GM19351 (cell line): Measurements from ENCODE around the gene OR2A12.
"Not testable (repeated sequence)": the region's sequence is repeated elsewhere in the genome, so short reads cannot be mapped to it uniquely, and the experiment has no call there.

ENCODE experiments used
- ATAC-seq: cut with Tn5 transposase; IDR thresholded peaks from one replicate; pipeline ENCODE4 v1.9.1; 2021; ENCODE audit warnings: mild to moderate bottlenecking, moderate library complexity; ENCODE audit not compliant: unreplicated experiment

The OR2A12 gene, protein sequence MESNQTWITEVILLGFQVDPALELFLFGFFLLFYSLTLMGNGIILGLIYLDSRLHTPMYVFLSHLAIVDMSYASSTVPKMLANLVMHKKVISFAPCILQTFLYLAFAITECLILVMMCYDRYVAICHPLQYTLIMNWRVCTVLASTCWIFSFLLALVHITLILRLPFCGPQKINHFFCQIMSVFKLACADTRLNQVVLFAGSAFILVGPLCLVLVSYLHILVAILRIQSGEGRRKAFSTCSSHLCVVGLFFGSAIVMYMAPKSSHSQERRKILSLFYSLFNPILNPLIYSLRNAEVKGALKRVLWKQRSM

DNA sequence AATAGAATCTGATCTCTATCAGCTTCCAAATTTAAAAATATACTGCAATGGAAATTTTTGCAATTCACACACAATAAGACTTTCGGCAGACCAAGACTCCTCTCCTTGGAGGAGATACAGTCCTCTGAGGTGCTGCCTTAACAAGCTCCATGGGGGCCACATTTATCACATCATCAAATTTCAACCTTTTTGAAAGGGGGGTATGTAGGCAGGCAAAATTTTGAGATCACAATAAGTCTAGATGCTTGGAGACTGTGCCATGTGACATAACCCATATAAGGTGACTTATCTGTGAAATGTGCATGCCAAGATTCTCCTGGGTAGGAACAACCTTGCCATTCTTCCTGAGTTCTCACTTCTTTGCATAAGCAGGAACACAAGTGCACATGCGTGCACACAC is at the start of gene OR2A12:
OR2A12 (plus strand) TSS at position 301 of the 400 bp plus-strand sequence. CDS start 8,830 bp downstream, outside the sequence.
- no peak for ATAC-seq

DNA sequence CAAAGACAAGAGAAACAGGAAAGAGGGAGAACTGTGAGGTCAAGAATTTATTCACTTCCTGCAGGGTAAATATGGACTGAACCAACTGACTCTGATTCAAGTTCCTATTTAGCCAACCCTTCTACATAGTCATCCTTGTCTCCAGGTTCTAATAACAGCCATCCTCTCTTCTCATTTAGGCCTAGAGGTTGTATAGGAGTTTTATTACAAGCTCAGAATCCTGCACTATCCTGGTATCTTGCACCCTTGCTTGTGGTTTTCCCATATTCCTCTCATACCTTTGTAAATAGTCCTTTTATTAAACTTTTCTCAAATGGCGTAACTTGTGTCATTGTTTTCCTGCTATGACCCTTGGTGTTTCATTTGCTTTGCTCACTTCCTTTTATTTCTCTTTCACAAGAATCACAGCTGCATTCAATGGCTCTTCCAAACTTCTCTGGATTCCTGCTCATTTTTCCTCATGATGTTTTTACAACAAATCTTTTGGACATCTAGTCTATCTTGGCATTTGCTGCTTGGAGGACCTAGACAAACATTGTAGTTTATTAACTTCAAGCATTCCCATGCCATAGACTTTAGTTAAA is 49.7 kb upstream of the OR2A12 start:
- ATAC-seq, result no peak

DNA sequence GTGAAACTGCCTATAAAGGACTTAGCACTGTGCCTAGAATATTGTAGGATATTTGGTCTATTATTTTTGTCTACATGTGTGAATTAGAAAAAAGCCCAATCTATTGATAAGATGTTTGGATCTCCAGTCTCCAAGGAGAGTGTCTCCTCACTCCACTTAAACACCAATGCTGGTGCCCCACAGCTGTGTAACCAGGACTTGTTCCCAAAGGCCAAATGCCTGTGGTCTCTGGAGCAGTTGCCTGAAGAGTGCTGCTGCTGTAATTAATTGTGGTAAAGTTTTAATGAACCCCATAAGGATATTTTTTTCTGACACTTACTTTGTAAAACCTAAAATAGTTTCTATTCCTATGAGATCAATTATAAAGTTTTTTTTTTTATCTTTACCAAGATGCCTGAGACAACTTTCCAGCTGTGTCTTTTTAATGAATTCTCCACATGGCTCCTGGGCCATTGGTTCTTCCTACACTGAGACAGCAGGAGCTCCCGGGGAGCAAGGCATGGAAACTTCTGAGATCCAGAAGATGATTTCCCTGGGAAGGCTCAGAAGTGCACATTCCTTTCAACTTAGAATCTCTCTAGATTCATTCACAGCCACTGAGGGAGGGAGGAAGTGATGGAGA is 48.6 kb upstream of the OR2A12 start:
- ATAC-seq, result no peak

DNA sequence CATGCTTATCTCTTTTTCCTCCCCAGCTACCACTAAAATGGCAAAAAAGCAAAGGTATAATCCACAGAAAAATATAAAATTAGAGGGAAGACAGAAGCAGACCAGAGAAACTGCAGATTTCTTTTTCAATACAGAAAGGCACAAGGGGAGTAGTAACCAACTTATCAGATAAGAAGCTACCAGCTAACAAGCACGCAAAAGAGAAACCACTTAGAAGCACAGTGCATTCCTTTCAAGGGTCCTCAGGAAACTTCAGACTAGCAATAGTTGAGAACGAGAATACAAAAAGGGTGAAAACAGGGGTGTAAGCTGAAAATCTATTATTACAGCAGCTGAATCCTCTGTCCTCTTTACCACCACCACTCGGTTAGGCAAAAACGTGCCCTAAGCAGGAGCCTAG is 47.2 kb upstream of the OR2A12 start:
- no peak for ATAC-seq

DNA sequence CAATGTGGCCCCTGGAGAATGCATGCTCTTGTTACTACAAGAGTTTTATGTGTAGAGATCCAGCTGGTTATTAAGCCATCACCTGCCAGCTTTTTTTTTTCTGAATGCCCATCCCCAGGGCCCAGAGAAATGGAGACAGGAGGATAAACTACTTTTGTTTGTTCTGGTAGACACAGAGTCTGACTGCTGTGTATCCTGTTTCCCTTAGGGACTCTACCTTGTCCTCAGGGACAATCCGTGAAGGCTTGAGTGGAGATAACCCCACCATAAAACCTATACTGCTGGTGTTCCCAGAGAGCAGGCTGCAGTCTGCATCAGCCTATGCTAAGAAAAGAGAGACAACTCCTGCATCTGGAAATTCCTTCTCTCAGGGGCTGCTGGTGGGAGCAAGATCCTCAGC is 37.4 kb upstream of the OR2A12 start, which contains the start of gene OR2A5:
OR2A5 (plus strand) TSS at position 301 of the 400 bp plus-strand sequence. CDS start 1,454 bp downstream, outside the sequence.
- no peak for ATAC-seq

DNA sequence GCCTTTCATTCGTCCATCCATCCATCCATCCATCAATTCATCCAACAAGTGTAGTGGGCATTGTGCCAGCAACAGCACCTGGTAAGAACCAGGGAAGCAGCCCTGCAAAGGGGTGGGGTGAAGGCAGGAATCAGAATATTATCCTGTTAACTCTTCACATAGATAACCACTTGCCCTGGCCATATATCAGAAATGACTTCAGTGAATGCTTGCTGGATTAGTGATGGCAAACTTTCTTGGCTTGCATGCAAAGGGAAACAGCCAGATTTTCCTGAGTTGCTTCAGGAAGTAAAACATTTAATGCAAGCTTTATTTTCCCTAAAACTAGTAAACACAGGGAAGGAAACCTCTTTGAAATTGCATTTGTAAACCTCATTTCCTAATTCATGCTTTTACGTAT is 36.6 kb upstream of the OR2A12 start:
- no peak for ATAC-seq

DNA sequence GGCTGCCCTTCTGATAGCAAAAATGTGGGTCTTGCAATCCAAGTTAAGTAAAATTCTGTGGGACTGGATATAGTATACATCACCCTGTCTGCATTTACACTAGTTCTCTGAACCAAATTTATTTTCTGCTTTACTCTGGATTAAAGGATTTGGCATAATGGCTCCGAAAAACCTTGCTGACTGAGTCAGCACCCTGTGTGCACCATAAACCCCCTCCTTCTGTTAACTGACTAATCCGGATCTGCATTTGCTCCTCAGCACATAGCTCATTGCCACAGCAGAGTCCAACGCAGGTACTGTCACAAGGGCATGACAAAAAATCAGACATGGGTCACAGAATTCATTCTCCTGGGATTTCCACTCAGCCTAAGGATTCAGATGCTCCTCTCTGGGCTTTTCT is 36.0 kb upstream of the OR2A12 start:
- ATAC-seq, result no peak

DNA sequence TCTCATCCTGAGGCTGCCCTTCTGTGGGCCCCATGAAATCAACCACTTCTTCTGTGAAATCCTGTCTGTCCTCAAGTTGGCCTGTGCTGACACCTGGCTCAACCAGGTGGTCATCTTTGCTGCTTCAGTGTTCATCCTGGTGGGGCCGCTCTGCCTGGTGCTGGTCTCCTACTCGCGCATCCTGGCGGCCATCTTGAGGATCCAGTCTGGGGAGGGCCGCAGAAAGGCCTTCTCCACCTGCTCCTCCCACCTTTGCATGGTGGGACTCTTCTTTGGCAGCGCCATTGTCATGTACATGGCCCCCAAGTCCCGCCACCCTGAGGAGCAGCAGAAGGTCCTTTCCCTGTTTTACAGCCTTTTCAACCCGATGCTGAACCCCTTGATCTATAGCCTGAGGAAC is 35.2 kb upstream of the OR2A12 start:
- ATAC-seq, result not testable (repeated sequence)

DNA sequence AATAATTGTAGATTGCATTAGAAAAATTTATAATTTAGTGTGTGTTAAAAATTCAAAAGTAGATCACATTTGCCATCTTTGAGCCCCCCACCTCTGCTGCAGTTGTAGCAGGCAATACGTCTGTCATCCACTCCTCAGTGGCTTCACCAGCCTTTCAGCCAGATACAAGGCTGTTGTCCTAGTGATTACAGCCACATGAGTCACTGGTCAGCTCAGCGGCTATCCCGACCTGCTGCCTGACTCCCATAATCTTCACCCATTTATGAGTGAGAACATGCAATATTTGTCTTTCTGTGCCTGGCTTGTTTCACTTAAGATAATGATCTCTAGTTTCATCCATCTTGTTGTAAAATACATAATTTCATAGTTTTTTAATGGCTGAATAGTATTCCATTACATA is 28.1 kb upstream of the OR2A12 start:
- no peak for ATAC-seq

DNA sequence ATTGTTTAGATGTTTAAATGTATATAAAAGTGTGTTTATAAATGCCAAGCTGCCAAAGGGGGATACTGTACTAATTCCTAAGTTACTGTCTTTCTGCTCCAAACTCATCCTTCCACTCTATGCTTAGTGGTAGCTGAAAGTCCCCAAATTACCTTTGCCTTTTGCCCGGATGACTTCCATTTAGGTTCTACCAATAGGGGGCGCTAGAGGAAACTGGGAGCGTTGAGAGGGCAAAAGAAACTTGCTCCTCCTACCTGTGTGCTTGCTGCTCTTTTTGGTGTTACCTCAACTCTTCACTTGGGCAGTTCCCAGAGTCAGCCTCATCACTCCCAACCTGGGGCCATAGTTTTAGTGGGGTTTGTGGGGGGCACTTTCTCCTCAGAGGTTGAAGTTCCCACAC is 22.4 kb upstream of the OR2A12 start:
- no peak for ATAC-seq

DNA sequence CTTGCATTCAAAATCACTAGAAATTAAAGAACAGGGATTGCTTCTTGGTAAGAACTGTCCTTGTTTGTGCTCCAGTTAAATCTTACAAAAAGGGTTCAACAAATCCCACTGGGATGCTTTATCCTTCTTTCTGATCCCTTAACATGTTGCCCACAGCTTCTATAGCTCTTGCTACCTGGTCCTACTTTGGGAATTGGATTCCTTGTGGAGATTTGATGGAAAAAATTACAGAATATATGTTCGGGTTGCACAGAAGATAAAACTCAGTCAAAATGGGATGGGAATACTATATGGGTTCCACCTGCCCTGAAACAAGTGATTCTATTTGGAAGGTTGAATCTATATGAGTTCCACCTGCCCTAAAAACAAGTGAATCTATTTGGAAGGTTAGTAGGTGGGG is 16.6 kb upstream of the OR2A12 start, which contains the start of gene OR2A25:
OR2A25 (plus strand) TSS at position 301 of the 400 bp plus-strand sequence. CDS start 4,409 bp downstream, outside the sequence.
- no peak for ATAC-seq

DNA sequence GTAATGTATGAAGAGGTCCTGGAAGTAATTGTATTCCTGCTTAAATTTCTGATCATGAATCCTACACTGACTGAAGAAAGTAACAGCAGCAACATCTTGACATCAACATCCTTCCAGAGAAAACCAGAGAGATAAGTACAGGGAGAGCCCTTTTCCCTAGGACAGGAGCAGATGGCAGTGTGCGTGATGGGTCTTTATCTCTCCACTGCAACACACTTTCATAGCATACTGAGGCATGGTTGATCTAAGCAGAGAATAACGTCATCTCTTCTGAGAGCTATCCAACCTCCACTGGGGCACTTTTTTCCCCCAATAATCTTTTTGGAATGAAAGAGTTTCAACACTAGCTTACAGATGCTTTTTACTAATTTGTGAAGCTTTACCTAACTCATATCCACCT is 16.1 kb upstream of the OR2A12 start:
- no peak for ATAC-seq

DNA sequence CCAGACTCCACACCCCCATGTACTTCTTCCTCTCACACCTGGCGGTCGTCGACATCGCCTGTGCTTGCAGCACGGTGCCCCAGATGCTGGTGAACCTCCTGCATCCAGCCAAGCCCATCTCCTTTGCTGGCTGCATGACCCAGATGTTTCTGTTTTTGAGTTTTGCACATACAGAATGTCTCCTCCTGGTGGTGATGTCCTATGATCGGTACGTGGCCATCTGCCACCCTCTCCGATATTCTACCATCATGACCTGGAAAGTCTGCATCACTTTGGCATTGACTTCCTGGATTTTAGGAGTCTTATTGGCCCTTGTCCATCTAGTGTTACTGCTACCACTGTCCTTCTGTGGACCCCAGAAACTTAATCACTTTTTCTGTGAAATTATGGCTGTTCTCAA is 11.7 kb upstream of the OR2A12 start:
- ATAC-seq, result no peak

DNA sequence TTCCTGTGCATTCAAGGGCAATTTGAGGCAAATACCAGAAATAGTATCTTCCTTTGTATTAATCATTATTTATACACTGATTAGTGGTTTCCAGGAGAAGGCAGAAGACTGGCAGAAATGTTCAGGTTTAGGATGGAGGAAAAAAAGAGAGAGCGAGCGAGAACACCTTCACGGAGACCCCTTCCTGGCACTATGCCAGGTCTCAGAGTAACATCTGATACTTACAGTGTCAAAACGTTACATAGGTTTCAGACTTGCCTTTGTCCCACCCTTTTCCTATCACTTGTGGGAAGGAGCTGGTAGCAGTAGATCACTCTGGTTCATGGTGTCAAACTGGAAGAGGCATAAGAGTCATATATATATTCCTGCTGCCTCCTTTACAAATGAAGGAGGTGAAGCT is 652 bp downstream of the OR2A12 start:
- no peak for ATAC-seq

DNA sequence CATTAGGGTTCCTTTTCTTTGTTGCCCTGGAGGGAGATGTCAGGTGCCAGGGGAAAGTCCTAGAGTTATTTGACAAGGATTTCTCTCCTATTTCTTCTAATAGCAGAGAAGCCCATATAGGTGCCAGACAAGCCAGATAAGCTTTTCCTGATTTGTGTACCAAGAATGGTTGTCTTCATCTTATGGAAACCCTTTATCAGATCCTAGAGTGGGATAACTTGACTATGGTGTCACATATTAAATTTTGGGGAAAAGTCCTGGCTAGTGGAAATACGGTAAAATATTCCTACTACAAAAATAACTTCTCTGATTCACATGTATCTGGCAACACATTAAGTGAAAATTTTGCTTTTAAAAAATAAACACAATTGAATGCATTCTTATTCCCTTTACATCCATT is 1.2 kb downstream of the OR2A12 start:
- ATAC-seq, result no peak

DNA sequence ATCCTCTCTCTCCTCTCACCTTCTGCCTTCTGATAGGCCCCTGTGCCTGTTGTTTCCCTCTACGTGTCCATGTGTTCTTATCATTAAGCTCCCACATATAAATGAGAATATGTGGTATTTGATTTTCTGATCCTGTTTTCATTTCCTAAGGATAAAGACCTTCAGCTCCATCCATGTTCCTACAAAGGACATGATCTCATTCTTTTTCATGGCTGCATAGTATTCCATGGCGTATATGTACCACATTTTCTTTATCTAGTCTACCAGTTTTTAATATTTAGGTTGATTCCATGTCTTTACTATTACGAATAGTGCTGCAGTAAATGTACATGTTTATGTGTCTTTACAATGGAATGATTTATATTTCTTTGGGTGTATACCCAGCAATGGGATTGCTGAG is 4.6 kb downstream of the OR2A12 start:
- ATAC-seq, result no peak

DNA sequence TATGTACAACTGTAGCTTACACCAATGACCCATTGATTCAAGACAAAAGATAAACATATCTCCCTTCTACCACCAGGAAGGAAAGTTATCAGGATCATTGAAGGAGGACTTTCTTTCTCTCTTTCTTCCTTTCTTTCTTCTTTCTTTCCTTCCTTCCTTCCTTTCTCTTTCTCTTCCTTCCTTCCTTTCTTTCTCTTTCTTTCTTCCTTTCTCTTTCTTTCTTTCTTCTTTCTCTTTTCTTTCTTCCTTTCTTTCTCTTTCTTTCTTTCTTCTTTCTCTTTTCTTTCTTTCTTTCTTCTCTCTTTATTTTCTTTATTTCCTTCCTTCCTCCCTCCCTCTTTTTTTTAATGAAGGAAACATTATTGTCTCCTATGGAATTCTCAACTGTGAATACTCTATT is 12.7 kb downstream of the OR2A12 start:
- no peak for ATAC-seq

DNA sequence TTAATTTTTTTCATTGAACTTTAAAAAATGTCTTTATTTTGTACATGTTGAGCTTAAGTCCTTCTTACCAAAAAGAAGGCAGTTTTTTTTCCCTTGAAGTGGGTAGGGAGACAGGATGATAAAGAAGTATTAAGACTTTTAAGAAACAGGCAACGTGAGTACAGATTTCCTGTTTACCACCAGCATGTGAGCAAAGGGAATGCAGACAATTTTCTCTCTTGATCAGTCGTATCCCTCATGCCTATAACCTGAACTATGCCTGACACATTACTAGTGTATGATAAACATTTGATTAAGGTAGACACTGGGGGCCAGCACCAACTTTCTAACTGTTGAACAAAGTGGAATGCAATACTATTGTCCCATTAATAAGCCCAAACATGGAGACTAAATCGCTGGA is 14.5 kb downstream of the OR2A12 start:
- ATAC-seq, result no peak

DNA sequence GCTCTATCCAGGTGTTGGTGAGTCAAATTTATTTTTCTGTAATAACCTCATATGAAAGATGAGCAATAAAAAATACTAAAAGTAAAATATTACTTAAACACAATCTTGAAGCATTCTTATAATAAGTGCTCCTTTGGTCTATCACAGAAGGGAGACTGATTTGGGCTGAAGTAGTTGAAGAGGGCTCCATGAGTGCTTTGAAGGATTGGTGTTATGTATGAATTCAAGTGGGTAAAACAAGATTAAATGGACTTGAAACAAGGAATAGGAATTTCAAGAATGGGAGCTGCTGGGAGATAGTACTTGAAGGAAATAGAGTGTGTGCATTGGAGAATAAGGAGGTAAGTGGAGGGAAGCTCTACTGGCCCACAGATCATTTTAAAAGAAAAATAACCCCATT is 16.0 kb downstream of the OR2A12 start:
- ATAC-seq, result no peak

DNA sequence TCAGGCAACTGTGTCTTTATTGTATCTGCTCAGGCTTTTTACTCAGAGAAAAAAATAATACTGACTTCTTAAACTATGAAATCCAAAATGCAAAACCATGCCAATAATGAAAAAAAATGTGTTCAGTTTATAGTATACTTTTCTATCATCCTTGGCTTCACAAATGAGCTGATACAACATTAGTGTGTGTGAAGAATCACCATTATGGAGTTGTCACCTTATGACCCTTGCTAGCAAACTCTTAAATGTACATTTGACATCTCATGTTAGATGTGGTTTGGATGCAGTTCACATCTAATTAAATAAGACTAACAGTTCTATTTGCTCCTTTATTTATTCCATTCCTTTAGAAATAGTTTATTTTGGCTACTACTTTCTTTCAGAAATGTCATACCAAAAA is 19.1 kb downstream of the OR2A12 start:
- no peak for ATAC-seq

DNA sequence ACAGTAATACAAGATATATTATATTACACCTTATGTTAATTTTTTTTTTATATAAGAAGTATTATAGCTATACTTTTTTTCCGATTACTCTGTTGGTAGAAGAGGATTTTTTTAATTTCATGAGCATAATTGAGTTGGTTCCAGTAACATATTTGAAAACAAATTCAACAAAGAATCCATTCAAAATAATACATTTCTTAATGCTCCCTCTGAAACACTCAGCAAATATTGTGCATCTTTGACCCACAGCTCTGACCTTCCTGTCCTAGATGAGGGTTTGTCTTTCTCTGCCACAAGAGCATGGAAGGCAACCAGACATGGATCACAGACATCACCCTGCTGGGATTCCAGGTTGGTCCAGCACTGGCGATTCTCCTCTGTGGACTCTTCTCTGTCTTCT is 23.2 kb downstream of the OR2A12 start, which contains the start of gene OR2A2:
OR2A2 (plus strand) TSS at position 301 of the 400 bp plus-strand sequence; CDS start at position 301, 0 bp downstream.
- no peak for ATAC-seq

DNA sequence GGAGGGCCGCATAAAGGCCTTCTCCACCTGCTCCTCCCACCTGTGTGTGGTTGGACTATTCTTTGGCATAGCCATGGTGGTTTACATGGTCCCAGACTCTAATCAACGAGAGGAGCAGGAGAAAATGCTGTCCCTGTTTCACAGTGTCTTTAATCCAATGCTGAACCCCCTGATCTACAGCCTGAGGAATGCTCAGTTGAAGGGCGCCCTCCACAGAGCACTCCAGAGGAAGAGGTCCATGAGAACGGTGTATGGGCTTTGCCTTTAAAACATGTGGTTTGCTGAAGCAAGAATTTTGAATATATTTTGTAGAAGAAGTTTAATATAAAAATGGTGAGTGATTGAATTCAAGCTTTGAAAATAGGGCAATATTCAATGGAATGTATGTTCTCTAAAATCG is 24.2 kb downstream of the OR2A12 start:
- ATAC-seq, result no peak
